CD8-positive, alpha-beta memory T cell (primary cell): Measurements from ENCODE around the gene GLTPD2. TPM values are rescaled to one million over a fixed set of nuclear protein-coding genes. Genes with fewer than 3 reads are reported as not detected.

ENCODE experiments used
- CTCF ChIA-PET: fragments of 350-600 bp; sonication (Branson Sonifier 250); formaldehyde crosslinking; loops from one replicate; lab custom pipeline; 2021; ENCODE audit warnings: antibody characterized with exemption; lab: Charles Lee
- POLR2A ChIA-PET: fragments of 350-600 bp; sonication (Branson Sonifier 250); formaldehyde crosslinking; loops from one replicate; lab custom pipeline; 2021; ENCODE audit warnings: antibody characterized with exemption; lab: Charles Lee
- DNase-seq, 5 donors: peaks; one replicate each; pipeline versions ENCODE4 v3.0.0 to v3.0.0-alpha.2; 2020 to 2022; ENCODE audit warnings: mixed read lengths in 1 of 5
- H3K27ac ChIP-seq: one replicate; pipeline ENCODE4 v1.7.0; 2013; ENCODE audit warnings: low read depth, mild to moderate bottlenecking, low read length, moderate library complexity
- H3K27me3 ChIP-seq: 2 replicates; pipeline ENCODE4 v1.7.0; 2013; ENCODE audit warnings: low read length, mild to moderate bottlenecking; ENCODE audit not compliant: insufficient read depth, poor library complexity, severe bottlenecking
- H3K36me3 ChIP-seq: 2 replicates; pipeline ENCODE4 v1.7.0; 2013; ENCODE audit warnings: mild to moderate bottlenecking, low read length, moderate library complexity; ENCODE audit not compliant: insufficient read depth
- H3K4me1 ChIP-seq: 2 replicates; pipeline ENCODE4 v1.7.0; 2013; ENCODE audit warnings: mild to moderate bottlenecking, low read length, moderate library complexity; ENCODE audit not compliant: insufficient read depth
- H3K4me3 ChIP-seq: 2 replicates; pipeline ENCODE4 v1.7.0; 2013; ENCODE audit warnings: mild to moderate bottlenecking, low read length
- H3K9me3 ChIP-seq: 2 replicates; pipeline ENCODE4 v1.7.0; 2013; ENCODE audit warnings: mild to moderate bottlenecking, low read length
- H3K27ac Mint-ChIP-seq, 8 donors: one replicate each; pipeline ENCODE4 v1.8.0; 2020 to 2021; ENCODE audit warnings: mixed read lengths in 8 of 8, mild to moderate bottlenecking in 6 of 8, inconsistent platforms in 3 of 8, moderate library complexity in 3 of 8
- H3K27me3 Mint-ChIP-seq, 2 donors: one replicate each; pipeline ENCODE4 v1.8.0; 2020 to 2021; ENCODE audit warnings: mixed read lengths in 2 of 2, mild to moderate bottlenecking in 1 of 2, moderate library complexity in 1 of 2
- H3K36me3 Mint-ChIP-seq, 3 donors: one replicate each; pipeline ENCODE4 v1.8.0; 2020 to 2021; ENCODE audit warnings: mixed read lengths in 3 of 3, inconsistent platforms in 1 of 3, mild to moderate bottlenecking in 1 of 3
- H3K4me1 Mint-ChIP-seq, 3 donors: one replicate each; pipeline ENCODE4 v1.8.0; 2020 to 2021; ENCODE audit warnings: mixed read lengths in 3 of 3, inconsistent platforms in 1 of 3, mild to moderate bottlenecking in 1 of 3
- H3K4me3 Mint-ChIP-seq, 7 donors: one replicate each; pipeline ENCODE4 v1.8.0; 2020 to 2021; ENCODE audit warnings: mixed read lengths in 7 of 7, mild to moderate bottlenecking in 6 of 7, moderate library complexity in 4 of 7, inconsistent platforms in 2 of 7
- H3K9me3 Mint-ChIP-seq, 5 donors: one replicate each; pipeline ENCODE4 v1.8.0; 2020 to 2022; ENCODE audit warnings: mixed read lengths in 5 of 5, mild to moderate bottlenecking in 3 of 5, moderate library complexity in 2 of 5, inconsistent platforms in 1 of 5
- polyA plus RNA-seq: library from polyadenylated mRNA; unstranded; fragments of 300-500 nt; fragmentation: Illumina TruSeq; gene quantifications from one replicate; pipeline ENCODE4 v1.2.3, GENCODE V29; 2021
- total RNA-seq, 2 experiments: library from RNA; stranded (reverse); gene quantifications; one replicate each; pipeline ENCODE4 v1.2.3, GENCODE V29; 2021

GLTPD2 gene
- total RNA-seq (not detected), polyA plus RNA-seq (not detected)

DNA sequence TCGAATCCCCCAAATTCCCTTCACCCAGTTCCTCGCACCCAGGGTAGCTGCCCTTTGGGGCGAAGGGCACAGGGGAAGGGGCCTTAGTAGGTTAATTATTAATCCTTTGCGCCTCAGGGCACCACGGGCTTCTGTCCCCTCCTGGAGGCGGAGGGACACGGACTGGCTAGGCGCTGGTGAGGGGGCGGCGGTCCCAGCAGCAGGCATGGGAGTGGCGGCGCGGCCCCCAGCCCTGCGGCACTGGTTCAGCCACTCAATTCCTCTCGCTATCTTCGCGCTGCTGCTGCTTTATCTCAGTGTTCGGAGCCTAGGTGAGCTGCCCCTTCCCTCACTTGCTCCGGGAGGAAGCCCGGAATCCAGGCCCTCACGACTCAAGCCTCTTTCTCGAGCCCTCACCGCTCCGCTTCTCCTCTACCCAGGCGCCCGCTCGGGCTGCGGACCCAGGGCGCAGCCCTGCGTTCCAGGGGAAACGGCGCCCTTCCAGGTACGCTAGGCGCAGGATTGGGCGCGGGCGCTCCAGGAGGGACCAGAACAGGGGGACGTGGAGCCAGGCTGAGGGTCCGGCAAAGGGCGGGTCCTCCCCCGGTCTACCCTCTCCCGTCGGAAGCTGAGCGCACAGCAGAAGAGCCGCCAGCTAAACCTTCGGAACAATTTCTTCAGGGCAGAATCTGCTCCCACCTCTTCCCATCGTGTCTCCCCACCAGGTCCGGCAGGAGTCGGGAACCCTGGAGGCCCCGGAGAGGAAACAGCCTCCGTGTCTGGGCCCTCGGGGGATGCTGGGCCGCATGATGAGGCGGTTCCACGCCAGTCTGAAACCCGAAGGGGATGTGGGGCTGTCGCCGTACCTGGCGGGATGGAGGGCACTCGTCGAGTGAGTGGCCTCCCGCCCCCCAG, at the start of gene GLTPD2:
Gene GLTPD2 (plus strand): TSS at position 158 of the 894 bp plus-strand sequence. CDS start 48 bp downstream, at position 206.
- ChIA-PET CTCF (interaction anchor here (0.5 to 4.5 kb wide), 42 partner anchors 9 to 485 kb away, joined by 3 to 52 read pairs (median 4); partner anchors contain the start of genes ARRB2, C17orf107, MED11 and PELP1), POLR2A (interaction anchor here (0.7 to 2.3 kb wide), 9 partner anchors 17 to 111 kb away, joined by 3 to 24 read pairs (median 4); partner anchors contain the start of genes ARRB2, C17orf107, MED11 and PLD2)
- peak within 1 kb of the TSS; percentile 42 for H3K4me3 ChIP-seq
- no peaks in the 10 kb centered on the region for H3K36me3 ChIP-seq
- no peaks in the 10 kb centered on the region for H3K9me3 ChIP-seq
- peaks cover 0 to 2% (median 0%) of the 10 kb centered on the region in 5 donors for H3K9me3 Mint-ChIP-seq
- H3K27ac Mint-ChIP-seq, result peak within 1 kb of the TSS in 7 of 8 donors; percentile 12 to 83 (median 73)
- H3K27ac ChIP-seq, result peak within 1 kb of the TSS; percentile 83
- H3K4me3 Mint-ChIP-seq, result peak within 1 kb of the TSS; percentile 70 to 90 (median 77)
- no peak for DNase-seq
- peaks cover 0 to 2% (median 0%) of the 10 kb centered on the region in 3 donors for H3K36me3 Mint-ChIP-seq
- H3K4me1 Mint-ChIP-seq, result peaks cover 18 to 38% (median 26%) of the 10 kb centered on the region in 3 donors
- peaks cover 17% of the 10 kb centered on the region for H3K27me3 ChIP-seq
- peaks cover 37 to 40% of the 10 kb centered on the region in 2 donors for H3K27me3 Mint-ChIP-seq
- H3K4me1 ChIP-seq, result peaks cover 24% of the 10 kb centered on the region

DNA sequence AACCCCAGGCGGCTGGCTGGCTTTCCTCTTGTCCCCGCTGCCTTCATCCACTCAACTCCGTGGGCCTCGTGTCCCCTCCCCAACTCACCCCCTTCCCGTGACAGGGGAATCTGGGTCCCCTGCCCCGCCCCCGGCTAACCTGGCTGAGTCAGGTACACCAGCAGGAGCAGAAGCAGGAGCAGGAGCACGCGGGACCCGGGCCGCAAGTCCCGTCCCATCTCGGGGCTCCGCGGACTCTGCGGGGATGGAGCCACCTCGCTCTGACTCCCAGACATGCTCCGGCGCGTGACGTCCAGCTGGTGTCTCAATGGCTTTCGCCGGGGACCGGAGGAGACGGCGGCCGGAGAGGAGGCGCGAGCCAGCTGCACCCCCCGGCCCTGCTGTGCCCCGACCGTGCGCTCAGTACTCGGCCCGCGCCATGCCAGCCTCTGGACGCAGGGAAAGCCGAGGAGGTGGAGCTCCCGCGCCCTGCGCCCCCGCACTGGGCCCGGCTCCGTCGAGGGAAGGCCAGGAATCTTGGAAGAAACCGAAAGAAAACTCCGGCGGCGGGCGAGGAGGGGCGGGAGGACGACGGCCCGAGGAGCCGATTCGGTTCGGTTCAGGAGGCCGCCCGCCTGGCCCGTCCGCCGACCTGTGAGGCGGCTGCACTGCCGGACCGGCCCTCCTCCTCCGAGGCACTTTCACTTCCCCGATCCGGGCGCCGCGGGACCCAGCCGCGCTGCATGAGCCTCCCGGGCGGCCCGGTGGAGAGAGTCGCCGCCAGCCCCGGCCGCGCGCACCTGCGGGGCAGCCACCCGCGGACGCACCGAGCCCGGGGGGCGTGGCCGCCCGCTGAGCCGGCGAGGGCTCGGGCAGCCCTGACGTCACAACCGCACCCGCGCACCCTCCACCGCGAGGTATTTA, 49.4 kb upstream of the GLTPD2 start, which contains the start of the genes CXCL16 and ZMYND15:
Gene CXCL16 (minus strand): TSS at position 807 of the 903 bp plus-strand sequence. CDS start 589 bp downstream, at position 218.
Gene ZMYND15 (plus strand): TSS at position 712 of the 903 bp plus-strand sequence. CDS start 716 bp downstream, outside the sequence.
- CTCF ChIA-PET, result interaction anchor here (0.8 to 2.1 kb wide), 5 partner anchors 9 to 150 kb away, joined by 3 to 11 read pairs (median 3); partner anchors contain the start of genes ARRB2 and GLTPD2

DNA sequence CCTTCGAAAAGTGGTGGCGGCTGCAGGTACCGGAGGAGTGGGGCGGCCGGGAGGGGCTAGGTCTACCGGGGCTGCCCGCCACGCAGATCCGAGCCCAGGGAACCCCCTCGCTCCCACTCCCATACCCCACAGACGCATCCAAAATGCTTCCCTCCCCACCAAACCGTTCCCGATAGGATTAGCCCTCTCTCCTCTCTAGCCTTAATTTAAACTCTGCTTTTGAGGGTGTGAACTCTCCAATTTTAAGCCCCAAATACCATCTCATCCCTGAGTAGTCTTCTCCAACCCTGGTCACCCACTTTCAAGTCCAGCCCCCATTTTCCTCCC, 48.8 kb upstream of the GLTPD2 start:
- Histone ChIP-seq H3K36me3 (no peaks in the 10 kb centered on the region), H3K27ac (no peak overlapping the region), H3K27me3 (peaks cover 11% of the 10 kb centered on the region), H3K4me3 (peak overlapping the region; percentile 9), H3K9me3 (no peaks in the 10 kb centered on the region), H3K4me1 (peaks cover 18% of the 10 kb centered on the region)
- peaks cover 14 to 19% (median 17%) of the 10 kb centered on the region in 3 donors for H3K4me1 Mint-ChIP-seq
- no peaks in the 10 kb centered on the region for H3K9me3 Mint-ChIP-seq
- DNase-seq, result no peak
- POLR2A ChIA-PET, result no interaction called here
- H3K36me3 Mint-ChIP-seq, result peaks cover 0 to 3% (median 1%) of the 10 kb centered on the region in 3 donors
- peak overlapping the region in 6 of 8 donors; percentile 12 to 96 (median 84) for H3K27ac Mint-ChIP-seq
- CTCF ChIA-PET, result interaction anchor here (2.1 kb wide), 1 partner anchor 31 kb away, joined by 11 read pairs; the partner anchor contains the start of gene ARRB2
- H3K27me3 Mint-ChIP-seq, result peaks cover 14 to 15% of the 10 kb centered on the region in 2 donors
- peak overlapping the region; percentile 71 to 92 (median 86) for H3K4me3 Mint-ChIP-seq

More for the DNA sequence above, 49.4 kb upstream of the GLTPD2 start, which contains the start of the genes CXCL16 and ZMYND15:
- Mint-ChIP-seq H3K27me3 (peaks cover 14% of the 10 kb centered on the region in 2 donors), H3K9me3 (no peaks in the 10 kb centered on the region), H3K36me3 (peaks cover 0 to 6% (median 1%) of the 10 kb centered on the region in 3 donors), H3K27ac (peak within 1 kb of the TSS; percentile 36 to 96 (median 90)), H3K4me1 (peaks cover 17 to 19% (median 18%) of the 10 kb centered on the region in 3 donors), H3K4me3 (peak within 1 kb of the TSS; percentile 90 to 96 (median 94))
- DNase-seq, result peak; percentile 53 to 77 (median 69)
- Histone ChIP-seq H3K27ac (no peak within 1 kb of the TSS), H3K27me3 (peaks cover 10% of the 10 kb centered on the region), H3K4me3 (peak within 1 kb of the TSS; percentile 75), H3K4me1 (peaks cover 18% of the 10 kb centered on the region), H3K36me3 (no peaks in the 10 kb centered on the region), H3K9me3 (no peaks in the 10 kb centered on the region)
- POLR2A ChIA-PET, result no interaction called here

DNA sequence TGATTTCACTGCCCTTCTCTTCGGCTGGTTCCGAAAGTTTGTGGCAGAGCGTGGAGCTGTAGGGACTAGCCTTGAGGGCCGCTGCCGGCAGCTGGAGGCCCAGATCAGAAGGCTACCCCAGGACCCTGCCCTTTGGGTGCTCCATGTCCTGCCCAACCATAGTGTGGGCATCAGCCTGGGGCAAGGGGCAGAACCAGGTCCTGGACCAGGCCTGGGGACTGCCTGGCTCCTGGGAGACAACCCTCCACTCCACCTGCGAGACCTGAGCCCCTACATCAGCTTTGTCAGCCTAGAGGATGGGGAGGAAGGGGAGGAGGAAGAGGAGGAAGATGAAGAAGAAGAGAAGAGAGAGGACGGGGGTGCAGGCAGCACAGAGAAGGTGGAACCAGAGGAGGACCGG, 48.2 kb upstream of the GLTPD2 start:
- Histone ChIP-seq H3K4me3 (peak overlapping the region; percentile 9), H3K4me1 (peaks cover 18% of the 10 kb centered on the region), H3K9me3 (no peaks in the 10 kb centered on the region), H3K27me3 (peaks cover 11% of the 10 kb centered on the region), H3K27ac (no peak overlapping the region), H3K36me3 (no peaks in the 10 kb centered on the region)
- Mint-ChIP-seq H3K27ac (peak overlapping the region in 4 of 8 donors; percentile 74 to 88 (median 84)), H3K36me3 (peaks cover 0 to 3% (median 1%) of the 10 kb centered on the region in 3 donors), H3K4me1 (peaks cover 14 to 20% (median 19%) of the 10 kb centered on the region in 3 donors), H3K4me3 (peak overlapping the region; percentile 71 to 92 (median 86)), H3K9me3 (no peaks in the 10 kb centered on the region), H3K27me3 (peaks cover 14 to 20% of the 10 kb centered on the region in 2 donors)
- ChIA-PET CTCF (no interaction called here), POLR2A (no interaction called here)
- no peak for DNase-seq

DNA sequence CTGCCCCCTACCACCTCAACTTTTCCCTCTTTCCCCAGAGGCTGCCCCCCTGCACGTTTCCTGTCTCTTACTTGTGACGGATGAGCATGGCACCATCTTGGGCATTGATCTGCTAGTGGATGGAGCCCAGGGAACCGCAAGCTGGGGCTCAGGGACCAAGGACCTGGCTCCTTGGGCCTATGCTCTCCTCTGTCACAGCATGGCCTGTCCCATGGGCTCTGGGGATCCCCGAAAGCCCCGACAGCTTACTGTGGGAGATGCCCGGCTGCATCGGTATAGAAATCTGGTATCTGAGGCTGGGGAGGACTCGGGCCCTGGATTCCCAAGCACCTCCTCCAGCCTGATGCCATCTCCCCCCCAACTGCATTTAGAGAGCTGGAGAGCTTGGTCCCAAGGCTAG, 47.2 kb upstream of the GLTPD2 start:
- peak overlapping the region in 5 of 7 donors; percentile 8 to 81 (median 65) for H3K4me3 Mint-ChIP-seq
- H3K9me3 Mint-ChIP-seq, result no peaks in the 10 kb centered on the region
- H3K4me1 Mint-ChIP-seq, result peaks cover 14 to 21% (median 19%) of the 10 kb centered on the region in 3 donors
- ChIA-PET CTCF (no interaction called here), POLR2A (interaction anchor here (0.6 kb wide), 1 partner anchor 10 kb away, joined by 6 read pairs; no protein-coding TSS in a partner anchor)
- no peaks in the 10 kb centered on the region for H3K9me3 ChIP-seq
- no peaks in the 10 kb centered on the region for H3K36me3 ChIP-seq
- DNase-seq, result no peak
- peaks cover 11% of the 10 kb centered on the region for H3K27me3 ChIP-seq
- H3K36me3 Mint-ChIP-seq, result peaks cover 0 to 3% (median 0%) of the 10 kb centered on the region in 3 donors
- peak overlapping the region in 1 of 8 donors; percentile 47 for H3K27ac Mint-ChIP-seq
- no peak overlapping the region for H3K4me3 ChIP-seq
- H3K4me1 ChIP-seq, result peaks cover 18% of the 10 kb centered on the region
- no peak overlapping the region for H3K27ac ChIP-seq
- peaks cover 14 to 20% of the 10 kb centered on the region in 2 donors for H3K27me3 Mint-ChIP-seq

DNA sequence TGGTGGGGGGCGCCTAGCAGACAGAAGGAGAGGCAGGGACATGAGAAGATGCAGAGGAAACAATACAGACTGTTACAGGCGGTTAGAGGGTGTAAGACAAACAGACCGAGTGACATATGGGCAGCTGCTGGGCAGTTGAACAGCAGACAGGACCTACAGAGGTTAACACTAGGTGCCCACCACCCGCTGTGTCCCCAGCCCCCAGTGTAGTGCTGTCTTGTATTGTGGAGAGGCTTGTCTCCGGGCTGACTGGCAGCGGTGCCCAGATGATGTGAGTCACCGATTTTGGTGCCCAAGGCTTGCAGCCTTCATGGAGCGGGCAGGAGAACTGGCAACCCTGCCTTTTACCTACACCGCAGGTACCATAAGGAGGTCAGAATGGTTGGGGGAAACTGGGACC, 46.6 kb upstream of the GLTPD2 start:
- Mint-ChIP-seq H3K9me3 (no peaks in the 10 kb centered on the region), H3K27me3 (peaks cover 14 to 20% of the 10 kb centered on the region in 2 donors), H3K36me3 (peaks cover 0 to 3% (median 0%) of the 10 kb centered on the region in 3 donors), H3K4me1 (peaks cover 14 to 22% (median 20%) of the 10 kb centered on the region in 3 donors), H3K27ac (no peak overlapping the region), H3K4me3 (peak overlapping the region in 2 of 7 donors; percentile 9 to 51)
- CTCF ChIA-PET, result no interaction called here
- peaks cover 18% of the 10 kb centered on the region for H3K4me1 ChIP-seq
- POLR2A ChIA-PET, result no interaction called here
- no peak overlapping the region for H3K27ac ChIP-seq
- no peak for DNase-seq
- no peaks in the 10 kb centered on the region for H3K36me3 ChIP-seq
- H3K4me3 ChIP-seq, result no peak overlapping the region
- no peaks in the 10 kb centered on the region for H3K9me3 ChIP-seq
- peaks cover 11% of the 10 kb centered on the region for H3K27me3 ChIP-seq

DNA sequence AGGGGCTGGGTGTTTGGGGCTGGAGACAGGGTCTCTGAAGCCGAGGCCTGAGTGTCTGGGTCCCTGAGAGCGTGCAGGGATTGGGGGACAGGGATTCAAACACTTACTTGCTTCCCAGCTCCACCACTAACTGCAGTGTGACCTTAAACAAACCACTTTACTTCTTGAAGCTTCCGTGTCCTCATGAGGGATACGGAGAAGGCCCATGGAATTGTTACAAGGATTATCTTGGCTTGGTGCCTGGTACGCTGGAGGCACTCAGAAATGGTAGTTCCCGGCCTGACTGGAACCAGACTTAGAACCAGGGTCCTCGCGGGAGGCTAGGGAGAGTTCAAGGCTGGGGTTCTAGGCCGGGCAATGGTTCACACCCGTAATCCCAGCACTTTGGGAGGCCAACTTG, 46.1 kb upstream of the GLTPD2 start:
- no peak for DNase-seq
- Histone ChIP-seq H3K4me3 (no peak overlapping the region), H3K36me3 (no peaks in the 10 kb centered on the region), H3K4me1 (peaks cover 18% of the 10 kb centered on the region), H3K27ac (no peak overlapping the region), H3K9me3 (no peaks in the 10 kb centered on the region), H3K27me3 (peaks cover 11% of the 10 kb centered on the region)
- Mint-ChIP-seq H3K36me3 (peaks cover 0 to 3% (median 0%) of the 10 kb centered on the region in 3 donors), H3K4me1 (peaks cover 16 to 23% (median 20%) of the 10 kb centered on the region in 3 donors), H3K9me3 (no peaks in the 10 kb centered on the region), H3K4me3 (peak overlapping the region in 1 of 7 donors; percentile 9), H3K27me3 (peaks cover 14 to 20% of the 10 kb centered on the region in 2 donors), H3K27ac (no peak overlapping the region)
- POLR2A ChIA-PET, result no interaction called here
- CTCF ChIA-PET, result interaction anchor here (1.7 kb wide), 1 partner anchor 11 kb away, joined by 4 read pairs; no protein-coding TSS in a partner anchor
